Suppressor macrophage treated with lipopolysaccharide for 4 hours (primary cell): Measurements from ENCODE around the gene RGS4.

Experiments
- DNase-seq: peaks from one replicate; pipeline ENCODE4 v3.0.0-alpha.2; 2020

RGS4 gene

GRCh38 chr1:163069142-163069541 is at the start of gene RGS4:
Gene RGS4 (plus strand): TSS chr1:163069361. CDS start chr1:163069485, 124 bp downstream.
- DNase-seq = no peak

GRCh38 chr1:163022129-163022528 is 47.0 kb upstream of the RGS4 start:
- DNase-seq = no peak

- no peak for DNase-seq
These were observed 41.6 kb upstream of the RGS4 start for GRCh38 chr1:163027610-163028009.

- DNase-seq = no peak
These were observed 39.3 kb upstream of the RGS4 start for GRCh38 chr1:163029901-163030300.

- no peak for DNase-seq
These were observed 33.5 kb upstream of the RGS4 start for GRCh38 chr1:163035446-163036249.

GRCh38 chr1:163036671-163037070 is 32.5 kb upstream of the RGS4 start:
- DNase-seq = no peak

- DNase-seq = no peak
These were observed 30.0 kb upstream of the RGS4 start for GRCh38 chr1:163038928-163039706.

- no peak for DNase-seq
These were observed 29.5 kb upstream of the RGS4 start for GRCh38 chr1:163039707-163040093.

- no peak for DNase-seq
These were observed 23.1 kb upstream of the RGS4 start for GRCh38 chr1:163046071-163046470.

- no peak for DNase-seq
These were observed 21.1 kb upstream of the RGS4 start for GRCh38 chr1:163047951-163048659.

GRCh38 chr1:163048869-163049268 is 20.3 kb upstream of the RGS4 start:
- no peak for DNase-seq

GRCh38 chr1:163049296-163049695 is 19.9 kb upstream of the RGS4 start:
- no peak for DNase-seq

- no peak for DNase-seq
These were observed 18.7 kb upstream of the RGS4 start for GRCh38 chr1:163050496-163050895.

- DNase-seq = no peak
These were observed 15.0 kb upstream of the RGS4 start for GRCh38 chr1:163054181-163054591.

- no peak for DNase-seq
These were observed 14.2 kb upstream of the RGS4 start for GRCh38 chr1:163055005-163055404.

GRCh38 chr1:163055531-163055930 is 13.6 kb upstream of the RGS4 start:
- no peak for DNase-seq

GRCh38 chr1:163056831-163057230 is 12.3 kb upstream of the RGS4 start:
- DNase-seq = no peak

GRCh38 chr1:163060343-163061007 is 8.7 kb upstream of the RGS4 start:
- no peak for DNase-seq

- no peak for DNase-seq
These were observed 6.0 kb upstream of the RGS4 start for GRCh38 chr1:163063143-163063542.

- DNase-seq = no peak
These were observed 5.6 kb upstream of the RGS4 start for GRCh38 chr1:163063610-163064009.

- DNase-seq = no peak
These were observed 3.0 kb upstream of the RGS4 start for GRCh38 chr1:163066168-163066567.

- no peak for DNase-seq
These were observed 2.5 kb upstream of the RGS4 start for GRCh38 chr1:163066686-163067085.

- DNase-seq = no peak
These were observed 445 bp upstream of the RGS4 start for GRCh38 chr1:163068716-163069115.
